Astrocyte of the spinal cord (primary cell): ENCODE results near the gene NTRK2.
"Not testable (repeated sequence)": the region's sequence is repeated elsewhere in the genome, so short reads cannot be mapped to it uniquely, and the experiment has no call there.

Source experiments
- DNase-seq: peaks from one replicate; pipeline ENCODE4 v3.0.0; 2011; ENCODE audit warnings: low read depth, low spot score
- H3K4me3 ChIP-seq: 2 replicates; pipeline ENCODE4 v1.5.1; 2011; ENCODE audit warnings: low read depth, mild to moderate bottlenecking, low read length, moderate library complexity
- in situ Hi-C: cut with HindIII; loops from 2 replicates; pipeline ENCODE4 v1.10.0; 2017; ENCODE audit warnings: low sequenced_read_pairs
- TF ChIP-seq, protein P1 (sequence below): IDR thresholded peaks from 2 replicates; pipeline ENCODE4 v1.5.1; 2012; ENCODE audit warnings: low read depth, mild to moderate bottlenecking, low read length, inconsistent platforms

The NTRK2 gene

DNA sequence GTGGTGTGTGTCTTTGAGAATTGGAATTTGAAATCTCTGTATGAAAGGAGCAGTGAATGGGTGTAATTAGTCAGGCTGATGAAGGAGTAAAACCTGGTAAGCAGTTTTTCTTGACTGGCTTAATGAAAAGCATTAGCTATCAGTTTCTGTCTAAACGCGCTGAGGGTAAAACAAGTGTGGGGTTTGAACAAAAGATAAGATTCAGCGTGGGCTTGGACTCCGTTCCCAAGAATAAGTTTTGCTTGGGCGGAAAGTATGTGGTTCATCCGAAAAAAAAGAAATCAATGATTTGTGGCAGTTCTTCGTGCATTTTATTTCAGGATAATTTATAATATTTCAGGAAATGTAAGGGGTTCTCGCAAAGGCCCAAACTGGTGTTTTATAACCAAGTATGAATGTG, 217.3 kb downstream of the NTRK2 start:
- TF ChIP-seq, protein P1, sequence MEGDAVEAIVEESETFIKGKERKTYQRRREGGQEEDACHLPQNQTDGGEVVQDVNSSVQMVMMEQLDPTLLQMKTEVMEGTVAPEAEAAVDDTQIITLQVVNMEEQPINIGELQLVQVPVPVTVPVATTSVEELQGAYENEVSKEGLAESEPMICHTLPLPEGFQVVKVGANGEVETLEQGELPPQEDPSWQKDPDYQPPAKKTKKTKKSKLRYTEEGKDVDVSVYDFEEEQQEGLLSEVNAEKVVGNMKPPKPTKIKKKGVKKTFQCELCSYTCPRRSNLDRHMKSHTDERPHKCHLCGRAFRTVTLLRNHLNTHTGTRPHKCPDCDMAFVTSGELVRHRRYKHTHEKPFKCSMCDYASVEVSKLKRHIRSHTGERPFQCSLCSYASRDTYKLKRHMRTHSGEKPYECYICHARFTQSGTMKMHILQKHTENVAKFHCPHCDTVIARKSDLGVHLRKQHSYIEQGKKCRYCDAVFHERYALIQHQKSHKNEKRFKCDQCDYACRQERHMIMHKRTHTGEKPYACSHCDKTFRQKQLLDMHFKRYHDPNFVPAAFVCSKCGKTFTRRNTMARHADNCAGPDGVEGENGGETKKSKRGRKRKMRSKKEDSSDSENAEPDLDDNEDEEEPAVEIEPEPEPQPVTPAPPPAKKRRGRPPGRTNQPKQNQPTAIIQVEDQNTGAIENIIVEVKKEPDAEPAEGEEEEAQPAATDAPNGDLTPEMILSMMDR, result no peak
- in situ Hi-C loops, result no loop called here
- no peak overlapping the region for H3K4me3 ChIP-seq
- no peak for DNase-seq

DNA sequence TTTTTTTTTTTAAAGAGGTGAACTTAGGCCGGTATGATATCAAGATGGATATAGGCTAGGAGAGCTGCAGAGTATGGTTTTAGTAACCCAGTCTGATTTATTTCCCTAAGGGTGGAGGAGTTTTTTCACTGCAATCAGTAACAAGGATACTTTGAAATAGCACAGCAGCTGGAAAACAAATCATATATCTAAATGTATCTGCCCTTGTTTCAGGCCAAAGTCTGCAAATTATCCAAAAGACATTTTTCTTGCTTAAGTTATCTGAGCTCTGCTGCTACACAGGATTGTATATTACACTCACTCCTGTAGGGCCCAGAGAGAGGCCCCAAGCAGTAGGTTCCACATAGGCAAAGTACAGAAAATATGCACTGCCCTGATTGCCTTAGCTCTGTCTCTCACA, 222.4 kb downstream of the NTRK2 start:
- DNase-seq, result no peak
- in situ Hi-C loops, result no loop called here
- H3K4me3 ChIP-seq, result no peak overlapping the region
- TF ChIP-seq, protein P1, result no peak

DNA sequence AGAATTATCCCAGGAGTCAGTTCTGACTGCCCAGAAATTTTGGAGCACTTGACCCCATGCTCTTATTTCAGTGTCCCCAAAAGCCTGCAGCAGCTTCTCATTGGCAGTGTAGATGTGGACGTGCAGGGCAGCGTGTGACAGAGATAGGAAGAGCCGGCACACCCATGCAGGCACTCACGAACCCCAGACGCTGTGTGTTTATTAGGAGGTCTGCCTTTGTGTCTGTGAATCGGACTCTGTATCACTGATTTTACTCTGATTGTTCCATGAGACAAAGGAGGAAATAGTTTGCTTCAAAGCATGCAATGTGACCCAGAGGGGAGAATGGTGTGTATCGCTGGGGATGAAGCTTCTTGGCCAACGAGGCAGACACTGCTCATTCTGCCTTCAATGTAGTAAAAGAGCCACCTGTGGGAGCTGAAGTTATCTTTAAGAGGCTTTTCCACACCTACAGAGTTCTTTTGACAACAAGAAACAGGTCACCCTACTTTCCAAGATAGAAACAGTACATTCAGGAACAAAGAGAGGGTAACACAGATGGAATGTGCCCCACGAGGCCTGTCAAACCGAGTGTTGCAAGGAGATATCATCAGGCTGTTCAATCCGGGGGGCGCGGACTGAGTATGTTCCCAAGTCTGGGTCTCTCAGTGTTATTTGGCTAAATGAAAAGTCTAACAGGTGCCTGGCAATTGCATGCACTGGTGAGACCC, 224.0 kb downstream of the NTRK2 start:
- in situ Hi-C loops, result no loop called here
- H3K4me3 ChIP-seq, result no peak overlapping the region
- DNase-seq, result no peak
- TF ChIP-seq, protein P1, result no peak

DNA sequence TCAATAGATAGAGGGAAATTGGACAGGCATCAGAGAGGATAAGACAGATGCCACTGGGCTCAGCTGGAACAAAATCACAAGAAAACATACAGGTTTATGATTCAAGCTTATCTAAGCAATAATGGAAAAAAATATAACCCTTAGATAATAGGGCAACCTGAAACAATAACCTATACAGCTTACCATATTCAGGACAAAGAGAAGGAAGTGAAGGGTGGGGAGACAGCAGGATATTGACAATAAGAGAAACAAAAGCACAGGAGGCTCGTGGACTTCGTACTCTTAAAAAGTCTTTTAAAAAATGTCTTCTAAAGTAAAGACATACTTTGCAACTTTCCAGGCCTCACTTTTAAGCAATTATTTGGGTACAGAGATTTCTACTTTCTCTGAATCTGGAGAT, 225.3 kb downstream of the NTRK2 start:
- in situ Hi-C loops, result no loop called here
- no peak overlapping the region for H3K4me3 ChIP-seq
- DNase-seq, result no peak
- TF ChIP-seq, protein P1, result no peak

DNA sequence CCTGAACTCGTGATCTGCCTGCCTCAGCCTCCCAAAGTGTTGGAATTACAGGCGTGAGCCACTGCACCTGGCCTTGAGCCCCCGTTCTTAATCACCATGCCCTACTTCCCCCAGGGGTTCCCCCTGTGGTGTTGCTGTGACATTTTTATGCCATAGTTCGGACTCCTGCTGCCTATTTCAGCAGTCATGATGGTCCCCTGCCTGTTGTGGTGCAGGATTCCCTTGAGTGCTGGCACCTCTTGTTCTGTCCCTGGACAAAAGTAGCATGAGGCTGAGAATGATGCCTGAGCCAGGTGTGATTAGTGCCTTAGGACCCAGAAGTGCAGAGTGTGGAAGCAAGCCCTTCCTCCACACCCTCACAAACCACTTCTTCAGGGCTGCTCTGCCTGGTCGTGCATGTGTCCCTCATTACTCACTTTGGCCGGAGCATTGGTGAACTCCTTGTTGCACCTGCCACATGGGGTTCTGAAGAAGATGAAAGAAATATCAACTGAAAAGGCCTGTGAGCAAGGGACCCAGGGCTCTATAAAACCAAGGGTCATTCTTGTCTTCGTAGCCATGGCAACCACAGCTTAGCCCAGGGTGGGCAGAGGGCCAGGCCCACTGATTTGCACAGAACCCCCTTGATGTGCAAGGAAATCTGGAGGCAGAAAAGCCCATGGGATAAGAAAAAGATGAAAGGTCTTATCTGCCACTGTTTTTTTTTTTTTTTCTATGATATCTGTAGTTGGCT, 228.0 kb downstream of the NTRK2 start:
- in situ Hi-C loops, result no loop called here

DNA sequence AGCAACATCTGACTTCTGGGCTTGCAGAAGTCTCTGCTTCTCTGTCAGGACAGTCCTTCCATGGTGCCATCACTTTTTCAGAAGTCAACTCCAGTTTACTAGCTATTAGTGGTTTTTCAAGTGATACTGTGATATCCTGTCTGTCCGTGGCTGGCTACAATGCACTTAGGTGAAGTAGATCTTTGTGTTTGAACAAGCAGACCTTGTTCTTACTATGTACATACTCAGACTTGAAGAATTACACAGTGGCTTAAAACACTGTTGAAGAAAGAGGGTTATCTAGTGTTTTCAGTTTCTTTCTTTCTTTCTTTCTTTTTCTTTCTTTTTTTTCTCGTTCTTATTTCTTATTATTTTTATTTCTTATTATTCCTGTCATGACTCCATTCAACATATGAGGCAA, 228.7 kb downstream of the NTRK2 start:
- no peak for DNase-seq
- in situ Hi-C loops, result no loop called here
- TF ChIP-seq, protein P1, result no peak
- H3K4me3 ChIP-seq, result no peak overlapping the region

More for the DNA sequence above, 228.0 kb downstream of the NTRK2 start:
- DNase-seq, result no peak
- TF ChIP-seq, protein P1, result no peak
- H3K4me3 ChIP-seq, result no peak overlapping the region

DNA sequence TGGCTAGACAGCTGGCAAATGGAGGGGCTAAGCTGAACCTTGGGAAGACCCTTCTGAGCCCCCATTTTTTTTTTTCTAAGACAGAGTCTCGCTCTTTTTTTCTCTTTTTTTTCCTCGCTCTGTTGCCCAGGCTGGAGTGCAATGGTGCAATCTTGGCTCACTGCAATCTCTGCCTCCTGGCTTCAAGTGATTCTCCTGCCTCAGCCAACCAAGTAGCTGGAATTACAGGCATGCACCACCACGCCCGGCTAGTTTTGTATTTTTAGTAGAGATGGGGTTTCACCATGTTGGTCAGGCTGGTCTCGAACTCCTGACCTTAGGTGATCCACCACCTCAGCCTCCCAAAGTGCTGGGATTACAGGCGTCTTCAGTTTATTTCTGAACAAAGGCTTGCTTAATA, 229.1 kb downstream of the NTRK2 start:
- DNase-seq, in situ Hi-C loops, H3K4me3 ChIP-seq: not testable (repeated sequence)
